Measurements from ENCODE around the gene RIC1. TPM values are rescaled to one million over a fixed set of nuclear protein-coding genes. Genes with fewer than 3 reads are reported as not detected.

The RIC1 gene
- total and polyA plus RNA-seq, 9 of the 15 experiments (the other 6 are each of a cell fraction or from before 2014, with no cell fraction given): 3.2 to 25.8 (median 15.0) TPM

GRCh38 chr9:5628530-5629311 lies at the start of gene RIC1 (continued):
- TF ChIP-seq CBX1 (IDR thresholded peaks at IDR 0.05; ENCODE audit: low read depth) (0 out of 2 replicates have a peak, but pooled peaks have one; percentile 17), ESRRA (IDR thresholded peaks at IDR 0.05; ENCODE audit: borderline replicate concordance, low read depth) (peak; percentile 39; the same call in 1 of the 2 replicates), TFE3 (CRISPR knock-in tag; IDR thresholded peaks at IDR 0.05) (peak; percentile 96), MEIS2 (IDR thresholded peaks at IDR 0.05; ENCODE audit: partially characterized antibody) (peak; percentile 37), TBL1XR1 (IDR thresholded peaks at IDR 0.05; ENCODE audit: low read length in 2 of 2) (0 out of 4 replicates have a peak, but pooled peaks of 1 of the 2 experiments have one; percentile 34), TEAD1 (CRISPR knock-in tag; IDR thresholded peaks at IDR 0.05) (peak in 1 of 2 experiments; percentile 38; a peak in 1 of 4 replicates), USF1 (CRISPR knock-in tag; IDR thresholded peaks at IDR 0.05) (peak; percentile 80), RAD51 (IDR thresholded peaks at IDR 0.05; ENCODE audit: borderline replicate concordance, low read depth) (peak; percentile 94), GABPB1 (CRISPR knock-in tag; IDR thresholded peaks at IDR 0.05) (0 out of 2 replicates have a peak, but pooled peaks have one; percentile 39), PTTG1 (tag; IDR thresholded peaks at IDR 0.05; ENCODE audit: low read depth) (no peak), GMEB1 (CRISPR knock-in tag; IDR thresholded peaks at IDR 0.05) (peak; percentile 83), SMAD4 (CRISPR knock-in tag; conservative IDR thresholded peaks at IDR 0.05) (0 out of 2 replicates have a peak, but pooled peaks have one; percentile 47), GABPA (tag; conservative IDR thresholded peaks at IDR 0.05; ENCODE audit: low read depth) (0 out of 2 replicates have a peak, but pooled peaks have one; percentile 9), RREB1 (CRISPR knock-in tag; IDR thresholded peaks at IDR 0.05) (0 out of 2 replicates have a peak, but pooled peaks have one; percentile 27), NBN (IDR thresholded peaks at IDR 0.05; ENCODE audit: low read depth) (0 out of 2 replicates have a peak, but pooled peaks have one; percentile 21), EGR1 (conservative IDR thresholded peaks at IDR 0.05) (peak; percentile 64), RB1 (IDR thresholded peaks at IDR 0.05; ENCODE audit: low read depth) (peak; percentile 31; the same call in 1 of the 2 replicates)
